NCI-H748 (cell line): Measurements from ENCODE around the gene DNM3.
A peak's percentile ranks its signal among the peaks of the same experiment; 100 is the strongest.
"Not testable (repeated sequence)": the region's sequence is repeated elsewhere in the genome, so short reads cannot be mapped to it uniquely, and the experiment has no call there.

ENCODE experiments used
- DNase-seq: peaks from one replicate; lab custom pipeline; 2025; ENCODE audit not compliant: unreplicated experiment; lab: John Stamatoyannopoulos, UW

DNM3 gene

DNA sequence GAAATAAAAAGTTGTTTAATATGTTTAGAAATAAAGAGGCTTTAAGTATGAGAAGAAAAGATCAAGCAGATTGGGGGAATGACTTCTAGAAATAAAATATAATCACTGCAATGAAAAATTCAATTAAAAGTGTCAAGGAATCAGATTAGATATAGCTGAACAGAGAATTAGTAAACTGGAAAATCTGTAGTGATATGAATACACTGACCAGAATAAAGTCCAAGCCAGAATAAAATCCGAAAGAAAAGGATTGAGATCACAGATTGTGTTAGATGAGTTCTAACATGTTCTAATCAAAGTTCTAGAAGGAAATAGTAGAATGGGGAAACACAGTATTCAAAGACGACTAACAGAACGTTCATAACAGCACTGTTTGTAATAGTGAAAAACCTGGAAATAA is 506.1 kb downstream of the DNM3 start:
- no peak for DNase-seq

DNA sequence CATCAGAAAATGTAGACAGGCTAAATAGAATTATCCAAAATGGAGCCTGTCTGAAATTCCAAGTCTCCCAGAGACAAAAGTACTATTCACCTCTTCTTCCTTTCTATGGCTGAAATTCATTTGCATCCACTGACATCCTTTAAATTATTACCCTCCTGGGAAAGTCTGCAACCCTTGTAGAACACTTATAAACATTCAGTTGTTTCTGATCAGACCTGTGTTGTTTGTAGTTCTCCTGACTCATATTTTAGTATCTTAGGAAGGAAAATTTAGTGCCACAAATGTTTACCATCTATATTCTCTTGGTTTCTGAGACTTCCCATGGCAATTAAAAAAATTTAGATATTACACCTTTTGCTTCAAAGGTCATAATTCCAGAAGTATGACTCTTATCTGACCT is 509.6 kb downstream of the DNM3 start:
- DNase-seq, result no peak

DNA sequence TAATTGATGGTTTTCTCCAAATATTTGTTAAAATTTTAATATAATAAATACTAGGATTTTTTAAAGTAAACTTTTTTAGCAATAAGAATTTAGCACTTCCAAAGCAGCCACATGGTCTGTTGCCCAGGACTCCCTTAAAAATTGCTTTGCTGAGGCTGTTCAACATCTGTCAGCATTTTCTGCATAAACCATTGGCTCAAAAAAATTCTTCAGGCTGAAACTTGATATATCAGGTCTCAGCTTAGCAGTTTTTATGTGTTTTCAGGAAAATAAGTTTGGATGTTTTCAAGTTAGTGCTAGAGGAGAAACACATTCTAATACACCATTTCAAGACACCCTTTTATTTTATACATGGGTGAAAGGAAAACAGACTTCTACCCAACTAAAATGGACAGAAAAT is 510.0 kb downstream of the DNM3 start:
- no peak for DNase-seq

DNA sequence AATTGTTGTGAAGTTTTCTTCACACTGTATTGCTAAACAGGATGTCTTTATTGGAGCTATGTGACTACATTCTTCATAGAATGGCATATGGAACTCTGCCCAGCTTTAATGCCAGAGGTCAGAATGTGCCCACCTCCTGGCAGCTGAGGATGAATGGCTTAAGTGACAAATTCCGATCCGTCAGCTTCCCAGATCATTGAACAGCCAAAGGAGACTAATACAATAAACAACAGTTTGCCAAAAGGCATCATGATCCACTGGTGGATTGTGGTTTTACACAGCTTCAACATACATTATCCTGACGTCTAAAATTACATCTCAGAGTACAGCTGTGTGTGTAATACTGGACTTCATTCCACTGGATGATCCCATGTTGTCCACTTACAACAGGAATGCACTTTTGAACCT is 510.5 kb downstream of the DNM3 start:
- DNase-seq, result no peak

DNA sequence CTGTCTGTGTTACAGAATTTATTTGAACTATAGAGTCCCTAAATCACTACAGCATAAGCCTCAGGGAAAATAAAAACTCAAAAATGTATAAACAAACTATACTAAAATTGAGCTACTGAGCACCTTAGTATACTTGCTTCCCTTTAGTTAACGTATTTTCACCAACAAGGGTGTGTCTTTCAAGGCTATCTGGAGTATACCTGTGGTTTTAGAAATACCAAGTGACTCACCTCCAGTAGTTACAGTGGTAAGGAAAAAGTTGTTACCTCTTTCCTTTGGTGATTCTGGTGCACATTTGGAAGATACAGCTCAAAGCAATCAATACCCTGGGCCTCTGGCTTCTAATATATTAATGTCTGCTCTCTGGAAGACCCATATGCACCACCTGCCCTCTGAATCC is 511.1 kb downstream of the DNM3 start:
- DNase-seq, result no peak

DNA sequence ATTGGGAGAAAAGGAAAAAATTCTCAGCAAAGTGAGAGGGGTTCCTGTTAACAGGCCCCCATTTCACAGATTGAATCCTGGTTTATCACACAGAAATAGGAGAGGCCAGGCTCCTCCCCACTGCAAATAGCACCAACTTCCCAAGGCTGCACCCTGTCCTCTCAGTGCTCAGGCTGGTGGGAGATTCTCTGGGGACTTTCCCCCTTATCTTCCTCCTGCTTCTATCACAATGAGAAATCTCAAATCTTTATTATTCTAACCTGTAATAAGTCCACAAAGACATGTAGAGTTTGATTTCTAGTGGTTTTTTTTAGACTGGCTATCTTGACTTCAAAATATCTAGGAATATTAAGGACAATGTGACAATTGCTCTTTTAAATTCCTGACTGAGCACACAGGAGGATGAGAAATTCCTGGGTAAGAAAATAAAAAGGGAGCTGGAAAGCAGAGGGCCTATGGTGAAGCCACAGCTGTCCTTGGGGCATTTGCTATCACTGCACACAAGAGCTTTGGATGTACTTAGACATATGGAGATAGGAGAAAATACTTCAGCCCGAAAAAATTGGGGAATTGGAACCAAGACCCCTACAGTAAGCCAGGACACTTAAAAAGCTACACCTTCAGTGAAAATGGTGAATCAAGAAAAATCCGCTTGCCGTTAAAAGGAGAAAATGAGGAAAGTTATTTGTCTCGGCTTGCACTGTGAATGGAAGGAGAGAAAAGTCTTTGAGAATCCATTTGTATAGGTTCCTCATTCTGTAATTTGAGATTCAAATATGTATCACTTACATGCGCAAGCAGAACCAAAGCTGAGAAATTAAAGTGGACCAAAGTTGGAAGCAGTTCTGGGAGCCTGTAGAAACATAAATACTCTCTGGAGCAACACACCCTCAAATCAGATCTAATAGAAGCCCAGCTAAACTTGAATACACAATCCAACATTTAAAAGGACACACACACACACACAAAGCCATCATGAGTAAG is 513.3 kb downstream of the DNM3 start:
- no peak for DNase-seq

DNA sequence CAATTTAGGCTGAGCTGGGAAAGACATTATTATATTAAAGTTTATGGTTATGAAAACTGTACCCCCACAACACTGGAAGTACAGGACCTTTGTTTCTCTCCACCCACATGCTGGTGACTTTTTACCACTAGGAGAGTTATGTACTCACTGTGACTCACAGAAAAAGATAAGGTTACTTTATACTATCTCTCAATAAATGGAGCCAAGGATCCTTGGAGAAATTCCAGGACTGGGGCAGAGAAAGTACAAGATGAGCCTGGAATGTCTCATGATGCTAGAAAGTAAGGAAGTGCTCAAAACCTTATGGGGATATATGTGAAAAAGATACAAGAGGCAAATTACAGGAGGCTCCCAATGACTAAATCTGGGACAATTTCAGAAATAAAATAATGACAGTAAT is 515.3 kb downstream of the DNM3 start:
- DNase-seq, result no peak

DNA sequence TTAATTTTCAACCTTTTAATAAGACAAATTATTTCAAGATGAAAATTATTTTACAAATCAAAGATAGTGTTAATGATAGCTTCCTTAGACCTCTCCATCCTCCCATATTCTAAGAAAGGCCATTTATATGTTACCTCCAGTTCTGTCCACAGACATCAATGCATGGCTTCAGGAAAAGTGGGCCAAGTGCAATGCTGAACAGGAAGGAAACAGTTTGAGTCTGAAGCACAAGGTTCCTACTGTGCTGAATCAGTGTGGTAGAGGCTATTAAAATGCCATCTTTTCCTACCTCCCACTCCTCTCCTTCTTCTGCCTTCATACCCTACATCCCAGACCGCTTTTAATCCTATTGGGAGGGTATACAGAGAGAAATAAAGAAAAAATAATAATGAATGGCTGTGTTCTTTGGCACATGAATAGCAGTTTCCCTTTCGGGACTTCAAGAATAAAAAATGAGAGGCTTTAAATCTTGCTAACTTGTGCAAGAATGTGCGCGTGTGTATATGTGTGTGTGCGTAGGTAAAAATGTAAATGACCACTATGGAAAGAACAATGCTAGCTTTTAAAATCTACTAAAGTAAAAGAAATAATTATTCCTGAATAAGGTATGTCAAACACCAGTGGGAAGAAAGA is 516.6 kb downstream of the DNM3 start:
- DNase-seq, result no peak

DNA sequence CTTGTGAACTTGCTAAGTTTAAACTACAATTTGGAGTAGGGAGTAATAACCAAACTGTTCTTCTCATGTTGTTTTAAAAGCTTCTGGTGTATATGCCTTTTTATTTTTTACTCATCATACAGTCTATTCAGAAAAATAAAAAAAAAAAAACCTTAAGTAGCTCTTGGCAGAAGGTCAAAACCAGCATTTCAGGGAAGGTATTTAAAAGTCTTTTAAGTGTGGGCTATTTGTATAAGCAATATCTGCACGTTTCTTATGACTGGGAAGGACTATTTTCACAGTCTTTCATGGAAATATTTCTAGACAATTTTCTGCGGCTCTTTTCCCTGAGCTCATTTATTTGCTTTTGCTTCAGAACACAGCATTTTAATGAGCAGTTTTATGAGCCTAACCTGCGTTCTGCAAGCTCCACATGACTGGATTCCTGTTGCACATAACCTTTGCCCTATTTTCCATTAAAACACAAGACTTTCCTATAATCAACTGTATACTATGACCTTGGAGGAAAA is 518.2 kb downstream of the DNM3 start:
- DNase-seq, result peak; percentile 8

DNA sequence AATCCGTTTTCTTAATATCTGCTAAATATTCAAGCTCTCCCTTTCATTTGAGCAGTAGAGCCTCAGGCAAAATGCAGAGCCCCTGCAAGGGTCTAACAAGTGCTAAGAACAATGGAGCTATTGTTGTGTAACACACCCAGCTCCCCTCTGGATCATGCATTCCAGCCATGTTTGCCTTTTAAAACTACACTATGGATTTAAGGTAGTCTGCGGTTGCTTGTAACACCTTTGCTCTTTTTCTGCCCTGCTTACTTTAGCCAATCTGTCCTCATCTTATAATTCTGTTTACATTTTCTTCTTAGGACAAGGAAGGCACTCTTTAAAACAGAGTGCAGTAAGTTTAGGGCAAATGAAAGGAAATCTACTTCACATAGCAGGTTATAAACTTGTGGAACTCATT is 519.2 kb downstream of the DNM3 start:
- DNase-seq, result peak; percentile 40

DNA sequence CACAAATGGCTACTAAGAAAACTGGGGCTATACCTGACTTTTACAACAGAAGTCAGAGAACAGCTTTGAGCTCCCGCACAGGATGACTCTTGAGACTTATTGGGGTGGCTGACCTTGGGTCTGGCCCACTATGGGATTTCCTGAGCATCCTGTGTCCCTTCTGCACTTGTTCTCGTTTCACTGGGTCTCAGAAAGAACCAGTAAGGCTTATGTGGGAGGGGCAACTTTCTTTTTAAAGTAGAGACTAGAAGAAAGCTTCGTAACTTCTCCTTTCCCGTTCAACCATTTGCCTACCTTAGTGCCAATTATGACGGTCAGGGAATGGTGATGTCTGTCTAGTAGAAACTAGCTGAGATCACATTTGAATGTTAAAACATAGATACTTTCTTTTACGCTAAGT is 519.7 kb downstream of the DNM3 start:
- no peak for DNase-seq

DNA sequence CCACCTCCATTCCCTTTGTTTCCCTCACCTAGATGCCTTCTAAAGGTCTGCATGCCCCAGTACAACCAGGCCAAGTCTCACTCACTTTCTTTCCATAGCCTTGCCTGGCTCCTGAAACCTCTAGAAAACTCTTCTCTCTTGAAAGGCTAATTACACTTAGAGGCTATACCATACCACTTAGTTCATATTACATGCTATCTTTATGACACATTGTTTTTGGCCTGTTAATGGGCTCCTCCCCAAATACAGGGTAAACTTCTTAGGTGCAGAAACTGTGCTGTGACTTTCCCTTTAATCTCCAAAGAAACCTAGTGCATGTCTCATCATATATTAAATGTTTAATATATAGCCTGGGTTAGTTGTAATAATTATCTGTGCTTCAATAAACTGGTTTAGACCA is 522.6 kb downstream of the DNM3 start:
- DNase-seq, result no peak

DNA sequence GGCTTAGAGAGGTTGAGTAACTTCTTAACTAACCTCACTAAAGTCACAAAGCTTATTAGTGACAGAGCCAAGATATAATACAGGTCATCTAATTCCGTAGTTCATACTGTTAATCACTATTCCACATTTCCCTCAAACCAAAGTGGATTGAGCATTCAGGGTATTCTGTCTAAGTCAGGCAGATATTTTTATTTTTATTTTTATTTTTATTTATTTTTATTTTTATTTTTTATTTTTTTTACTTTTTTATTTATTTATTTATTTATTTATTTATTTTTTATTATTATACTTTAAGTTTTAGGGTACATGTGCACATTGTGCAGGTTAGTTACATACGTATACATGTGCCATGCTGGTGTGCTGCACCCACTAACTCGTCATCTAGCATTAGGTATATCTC is 530.3 kb downstream of the DNM3 start:
- DNase-seq, result not testable (repeated sequence)

DNA sequence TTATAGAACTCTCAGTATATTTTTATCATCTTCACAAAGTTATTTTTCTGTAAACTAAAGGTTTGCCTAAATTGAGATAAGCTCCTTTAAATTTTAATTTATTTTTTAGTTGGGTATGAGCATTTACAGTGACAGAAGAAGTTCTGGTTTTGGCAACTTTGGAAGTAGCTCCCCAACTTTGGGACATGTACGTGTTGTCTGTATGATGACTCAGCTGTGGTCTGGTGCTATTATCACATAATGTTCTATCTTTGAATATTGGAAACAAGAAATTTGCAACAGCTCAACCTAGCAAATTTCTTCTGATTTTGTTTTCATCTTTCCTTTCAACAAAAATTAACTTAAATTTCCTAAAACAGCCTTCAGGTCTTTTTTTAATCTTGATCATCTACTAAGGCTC is 532.6 kb downstream of the DNM3 start:
- no peak for DNase-seq

DNA sequence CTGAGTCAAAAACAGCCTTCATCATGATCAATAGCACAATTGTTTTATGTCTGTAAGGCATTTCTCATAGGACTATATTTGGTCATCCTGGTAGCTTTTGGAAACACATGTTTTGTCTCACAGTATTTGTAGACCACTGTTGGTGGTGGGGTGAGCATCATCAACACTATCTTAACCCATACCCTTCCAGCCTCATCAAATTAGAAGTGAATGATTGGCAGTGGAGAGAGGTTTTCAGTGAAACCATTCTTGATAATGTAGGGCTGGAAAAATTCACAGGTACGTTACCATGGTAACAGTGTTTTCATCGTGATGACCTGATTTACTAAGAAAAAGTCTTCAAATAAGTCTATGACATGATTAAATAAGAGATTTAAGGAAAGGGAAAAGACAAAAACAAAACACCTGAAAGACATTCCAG is 533.9 kb downstream of the DNM3 start:
- DNase-seq, result no peak

DNA sequence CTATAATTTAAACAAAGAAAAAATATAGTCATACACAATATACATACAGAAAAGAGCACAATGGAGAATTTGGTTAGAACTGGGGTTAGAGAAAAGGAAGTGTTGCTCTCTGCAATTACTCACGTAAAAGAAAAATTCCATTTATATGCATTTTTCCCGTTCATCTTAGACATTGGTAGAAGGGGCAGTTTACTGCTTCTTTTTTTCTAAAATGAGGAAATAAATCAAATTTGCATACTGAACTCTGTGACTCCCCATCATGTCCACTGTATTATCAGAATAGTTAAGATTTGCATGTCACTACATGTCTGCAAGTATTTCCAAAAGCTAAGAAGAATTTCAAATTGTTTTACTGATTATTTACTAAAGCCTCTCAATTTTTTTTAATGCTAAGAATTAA is 535.1 kb downstream of the DNM3 start:
- DNase-seq, result no peak

DNA sequence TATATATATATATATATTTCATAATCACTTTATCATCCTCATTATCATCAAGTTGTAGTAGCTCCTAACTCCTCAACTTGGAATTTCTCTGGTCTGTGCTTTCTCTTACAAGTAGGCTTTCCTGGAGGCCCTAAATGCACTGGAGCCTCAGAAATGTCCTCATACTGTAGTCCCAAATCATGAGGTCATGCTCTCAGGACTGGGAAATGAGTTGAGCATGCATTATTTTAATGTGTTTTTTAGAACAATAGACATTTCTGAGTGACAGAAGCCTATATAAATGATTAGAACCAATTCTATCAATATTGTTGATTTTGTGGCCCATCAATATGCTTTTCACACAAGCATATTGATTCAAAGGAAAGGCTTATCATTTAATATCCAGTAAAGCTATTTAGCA is 536.3 kb downstream of the DNM3 start:
- no peak for DNase-seq

DNA sequence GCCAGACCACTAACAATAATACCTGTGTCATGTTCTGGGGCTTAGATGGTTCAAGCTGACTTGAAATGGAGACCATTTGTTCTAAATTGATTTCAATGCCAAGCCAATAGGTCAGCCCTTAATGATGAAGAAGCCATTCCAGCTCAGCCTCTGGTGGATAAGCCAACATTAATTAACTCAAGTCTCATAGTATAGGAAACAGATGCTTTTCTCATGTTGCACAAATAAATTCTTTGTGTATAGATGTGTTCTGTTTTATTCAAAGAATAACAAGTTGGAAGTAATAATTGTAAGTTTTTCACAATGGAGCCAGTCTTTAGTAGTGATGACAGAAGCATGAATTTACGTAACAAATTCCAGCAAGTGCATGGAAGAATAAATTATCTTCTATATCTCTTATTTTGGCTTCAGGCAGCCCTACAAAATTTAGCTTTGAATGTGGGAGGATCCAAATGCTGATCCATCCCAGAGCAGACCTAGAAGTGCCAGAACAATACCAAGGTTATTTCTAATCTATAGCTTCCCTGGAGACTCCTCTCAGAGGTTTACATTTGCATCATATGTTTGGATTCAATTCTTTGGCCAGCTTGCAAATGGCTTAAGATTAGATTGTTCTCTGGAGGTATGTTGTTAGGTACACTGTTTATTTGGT is 536.9 kb downstream of the DNM3 start:
- no peak for DNase-seq

DNA sequence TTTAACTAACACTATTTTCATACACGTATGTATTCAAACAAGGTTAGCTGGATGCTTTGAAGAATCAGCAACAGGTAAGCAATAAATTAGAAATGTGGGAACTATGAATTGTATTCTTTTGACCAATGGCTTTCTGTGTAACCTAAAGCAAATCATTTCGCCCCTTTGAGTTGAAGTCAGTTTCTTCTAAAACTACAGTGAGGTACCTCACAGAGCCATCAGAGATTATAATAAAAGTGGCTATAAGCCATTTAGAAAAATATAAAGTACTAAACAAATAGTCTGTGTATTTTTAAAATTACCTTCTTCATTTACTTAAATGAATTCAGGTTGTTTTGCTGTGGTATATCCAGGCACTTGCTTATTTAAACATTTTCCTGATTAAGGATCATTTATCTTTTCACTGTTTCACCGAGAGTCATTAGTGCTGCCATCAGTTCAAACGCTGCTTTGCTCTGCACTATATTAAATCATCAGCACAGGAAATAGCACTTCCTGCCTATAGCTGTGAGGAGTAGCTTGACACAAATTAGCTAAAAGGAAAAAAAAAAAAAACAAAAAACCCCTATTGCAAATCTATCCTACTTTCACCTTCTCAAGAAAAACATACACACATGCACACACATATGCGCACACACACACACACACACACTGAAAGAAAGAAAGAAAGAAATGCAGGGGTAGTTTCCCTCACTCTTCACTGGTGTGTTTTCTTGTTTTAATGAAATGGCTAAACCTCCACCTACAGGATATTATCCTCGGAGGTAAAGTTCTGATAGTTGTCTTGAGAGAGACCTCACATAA is 539.3 kb downstream of the DNM3 start:
- no peak for DNase-seq

DNA sequence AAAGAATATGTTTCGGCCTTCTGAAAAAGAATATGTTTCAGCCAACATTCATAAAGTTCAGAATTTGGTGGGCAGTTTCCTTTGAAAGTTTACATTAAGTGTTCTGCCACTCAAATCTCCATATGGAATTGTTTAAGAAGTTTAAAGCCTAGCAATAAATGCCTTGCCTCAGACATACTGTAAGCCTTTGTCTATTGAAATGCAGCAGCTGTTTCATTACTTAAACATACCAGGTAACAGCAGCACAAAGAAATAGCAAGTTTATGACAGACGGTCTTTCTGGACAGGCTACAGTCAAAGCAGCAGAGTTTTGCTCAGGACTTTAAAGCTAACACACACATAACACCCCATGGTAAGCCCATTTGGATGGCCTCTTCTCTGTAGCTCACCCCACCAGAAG is 540.6 kb downstream of the DNM3 start:
- no peak for DNase-seq

DNA sequence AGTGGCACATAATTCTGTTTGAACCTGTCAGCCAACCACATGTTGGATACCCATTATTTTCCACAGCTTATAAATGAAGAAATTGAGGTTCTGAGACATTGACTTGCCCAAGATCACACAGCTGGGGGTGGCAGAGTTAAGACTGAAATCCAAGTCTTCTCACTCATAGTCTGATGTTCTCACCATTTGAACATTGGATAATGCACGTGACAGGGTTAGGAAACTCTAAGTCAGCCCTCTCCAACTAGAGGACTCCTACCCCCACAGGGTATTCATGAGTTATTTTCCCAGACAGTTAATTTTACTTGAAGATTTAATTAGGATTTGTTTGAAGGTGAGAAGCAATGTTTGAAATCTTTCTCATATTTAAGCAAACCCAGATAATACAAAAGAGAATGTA is 541.1 kb downstream of the DNM3 start:
- DNase-seq, result no peak
